ENCODE data around the gene VPS11. TPM values are rescaled to one million over a fixed set of nuclear protein-coding genes. Genes with fewer than 3 reads are reported as not detected.

Gene VPS11
- total RNA-seq, 4 donors from 2014 or later, result 30.2 to 44.1 (median 41.3) TPM

DNA sequence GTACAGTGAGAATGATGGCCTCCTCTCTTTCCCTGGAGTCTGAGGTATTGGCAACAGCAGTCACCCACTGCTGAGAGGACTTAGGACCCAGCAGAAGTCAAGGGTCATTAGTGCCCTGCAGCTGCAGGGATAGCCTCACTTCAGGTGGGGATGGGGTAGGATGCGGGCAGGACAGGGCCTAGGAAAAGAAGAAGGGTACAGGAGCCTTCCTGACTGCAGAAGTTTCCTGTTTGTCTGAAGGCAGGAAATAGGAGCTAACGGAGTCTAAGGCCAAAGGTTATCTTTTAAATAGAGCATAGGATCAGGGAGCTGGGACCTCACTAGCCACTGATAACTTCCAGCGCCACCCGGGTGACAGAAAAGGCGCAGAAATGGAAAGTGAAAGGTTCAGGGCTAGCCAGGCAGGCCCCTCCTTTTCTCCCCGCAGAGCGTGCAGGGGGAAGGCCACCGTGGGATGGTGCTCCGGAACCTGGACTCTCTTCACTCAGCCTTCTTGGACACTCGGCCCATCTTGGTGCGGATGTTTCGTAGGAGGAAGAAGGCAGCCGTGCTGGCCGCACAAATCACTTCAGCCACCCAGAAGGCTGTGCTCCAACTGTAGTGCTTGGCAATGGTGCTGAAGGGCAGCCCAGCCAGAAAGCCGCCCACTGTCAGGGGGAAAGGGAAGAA, 43.1 kb upstream of the VPS11 start:
- intact Hi-C loops (cut with DNase I; ENCODE audit: low total_unique reads), result no loop called here
- WGBS, 2 donors, result 71 to 80% methylated on average over 15 of the region's 15 CpGs
- H3K4me3 ChIP-seq (ENCODE audit: low read depth, poor library complexity, severe bottlenecking), result no peak overlapping the region
- no peak for DNase-seq (ENCODE audit: low spot score in 2 of 2)
- TF ChIP-seq CTCF (IDR thresholded peaks at IDR 0.05), result no peak
- TF ChIP-seq POLR2A (IDR thresholded peaks at IDR 0.05), result no peak

DNA sequence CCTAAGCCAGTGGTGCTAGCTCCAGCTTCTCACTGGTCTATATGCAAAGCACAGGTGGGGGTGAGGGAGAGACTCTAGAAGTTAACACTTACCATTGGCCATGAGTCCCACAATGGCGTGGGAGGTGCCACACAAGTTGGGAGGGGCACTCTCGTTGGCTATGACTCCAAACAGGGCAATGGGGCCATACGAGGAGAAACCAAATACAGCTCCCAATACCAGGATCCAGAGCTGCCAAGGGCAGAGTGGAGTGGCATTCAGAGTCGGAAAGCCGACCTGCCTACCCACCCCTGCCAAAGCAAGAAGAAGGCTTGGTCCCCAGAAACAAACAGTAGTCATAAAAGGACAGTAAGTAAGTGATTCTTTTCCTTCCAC, 42.5 kb upstream of the VPS11 start:
- H3K4me3 ChIP-seq (ENCODE audit: low read depth, poor library complexity, severe bottlenecking), result no peak overlapping the region
- intact Hi-C loops (cut with DNase I; ENCODE audit: low total_unique reads), result no loop called here
- no peak for DNase-seq (ENCODE audit: low spot score in 2 of 2)
- TF ChIP-seq CTCF (IDR thresholded peaks at IDR 0.05) (no peak), POLR2A (IDR thresholded peaks at IDR 0.05) (no peak)
- WGBS, 2 donors, result 66 to 70% methylated on average over 5 of the region's 5 CpGs

GRCh38 chr11:119025541-119025940, 42.1 kb upstream of the VPS11 start:
- intact Hi-C loops (cut with DNase I; ENCODE audit: low total_unique reads), result no loop called here
- no peak for TF ChIP-seq POLR2A (IDR thresholded peaks at IDR 0.05)
- no peak for TF ChIP-seq CTCF (IDR thresholded peaks at IDR 0.05)
- no peak for DNase-seq (ENCODE audit: low spot score in 2 of 2)
- 92 to 93% methylated on average over 5 of the region's 5 CpGs for WGBS, 2 donors
- no peak overlapping the region for H3K4me3 ChIP-seq (ENCODE audit: low read depth, poor library complexity, severe bottlenecking)

GRCh38 chr11:119025978-119026766, 41.4 kb upstream of the VPS11 start:
- no peak overlapping the region for H3K4me3 ChIP-seq (ENCODE audit: low read depth, poor library complexity, severe bottlenecking)
- no peak for DNase-seq (ENCODE audit: low spot score in 2 of 2)
- intact Hi-C loops (cut with DNase I; ENCODE audit: low total_unique reads), result no loop called here
- no peak for TF ChIP-seq POLR2A (IDR thresholded peaks at IDR 0.05)
- no peak for TF ChIP-seq CTCF (IDR thresholded peaks at IDR 0.05)
- WGBS, 2 donors, result 83 to 91% methylated on average over 16 of the region's 16 CpGs

- DNase-seq (ENCODE audit: low spot score in 2 of 2), result no peak
- intact Hi-C loops (cut with DNase I; ENCODE audit: low total_unique reads), result no loop called here
- WGBS, 2 donors, result 85 to 100% methylated on average over 2 of the region's 2 CpGs
- H3K4me3 ChIP-seq (ENCODE audit: low read depth, poor library complexity, severe bottlenecking), result no peak overlapping the region
- no peak for TF ChIP-seq POLR2A (IDR thresholded peaks at IDR 0.05)
- no peak for TF ChIP-seq CTCF (IDR thresholded peaks at IDR 0.05)
Measured at GRCh38 chr11:119026970-119027369, 40.6 kb upstream of the VPS11 start.

All from lower leg skin (tissue), 4 donors.